Osteoblast (primary cell): ENCODE results near the gene SCN4A. TPM values are rescaled to one million over a fixed set of nuclear protein-coding genes. Genes with fewer than 3 reads are reported as not detected.

Experiments used
- DNase-seq: peaks from one replicate; pipeline ENCODE4 v3.0.0; 2011; ENCODE audit warnings: low spot score, mixed read lengths; ENCODE audit not compliant: insufficient read length; ENCODE audit errors: missing footprints
- H2AFZ ChIP-seq: 2 replicates; pipeline ENCODE4 v1.6.0; 2011; ENCODE audit warnings: mild to moderate bottlenecking, low read length
- H3K27ac ChIP-seq: 2 replicates; pipeline ENCODE4 v1.5.1; 2011; ENCODE audit warnings: mild to moderate bottlenecking, low read depth, low read length, moderate library complexity
- H3K27me3 ChIP-seq: 2 replicates; pipeline ENCODE4 v1.6.0; 2012; ENCODE audit warnings: mild to moderate bottlenecking, control low read depth, inconsistent platforms, low read length, moderate library complexity; ENCODE audit not compliant: insufficient read depth
- H3K36me3 ChIP-seq: 2 replicates; pipeline ENCODE4 v1.5.1; 2011; ENCODE audit warnings: mild to moderate bottlenecking, low read length, control low read depth, moderate library complexity; ENCODE audit not compliant: insufficient read depth
- H3K4me1 ChIP-seq: 2 replicates; pipeline ENCODE4 v1.5.1; 2011; ENCODE audit warnings: mild to moderate bottlenecking, low read length, control low read depth, moderate library complexity; ENCODE audit not compliant: insufficient read depth
- H3K4me2 ChIP-seq: 2 replicates; pipeline ENCODE4 v1.6.0; 2011; ENCODE audit warnings: mild to moderate bottlenecking, low read length; ENCODE audit not compliant: insufficient read depth
- H3K4me3 ChIP-seq: fragments of 200-600 bp; sonication (generic); 3 replicates; pipeline ENCODE4 v1.5.1; 2012; ENCODE audit warnings: mild to moderate bottlenecking, low read length, inconsistent platforms; ENCODE audit not compliant: insufficient read depth
- H3K79me2 ChIP-seq: 2 replicates; pipeline ENCODE4 v1.6.0; 2012; ENCODE audit warnings: mild to moderate bottlenecking, low read length, control low read depth, inconsistent platforms; ENCODE audit not compliant: insufficient read depth
- H3K9me3 ChIP-seq: 2 replicates; pipeline ENCODE4 v1.5.1; 2011; ENCODE audit warnings: low read depth, low read length, control low read depth
- H4K20me1 ChIP-seq: 2 replicates; pipeline ENCODE4 v1.6.0; 2012; ENCODE audit warnings: mild to moderate bottlenecking, low read length, control low read depth; ENCODE audit not compliant: insufficient read depth
- total RNA-seq: library from RNA; depleted of rRNA; stranded (reverse); fragments of >200 nt; gene quantifications from 2 replicates; pipeline ENCODE4 v1.2.3, GENCODE V29; 2012
- TF ChIP-seq, protein P1 (sequence below): IDR thresholded peaks from 2 replicates; pipeline ENCODE4 v1.5.1; 2011; ENCODE audit warnings: mild to moderate bottlenecking, low read depth, low read length, moderate library complexity; ENCODE audit errors: extremely low read depth

Gene SCN4A
- total RNA-seq, 1 donor = not detected

DNA sequence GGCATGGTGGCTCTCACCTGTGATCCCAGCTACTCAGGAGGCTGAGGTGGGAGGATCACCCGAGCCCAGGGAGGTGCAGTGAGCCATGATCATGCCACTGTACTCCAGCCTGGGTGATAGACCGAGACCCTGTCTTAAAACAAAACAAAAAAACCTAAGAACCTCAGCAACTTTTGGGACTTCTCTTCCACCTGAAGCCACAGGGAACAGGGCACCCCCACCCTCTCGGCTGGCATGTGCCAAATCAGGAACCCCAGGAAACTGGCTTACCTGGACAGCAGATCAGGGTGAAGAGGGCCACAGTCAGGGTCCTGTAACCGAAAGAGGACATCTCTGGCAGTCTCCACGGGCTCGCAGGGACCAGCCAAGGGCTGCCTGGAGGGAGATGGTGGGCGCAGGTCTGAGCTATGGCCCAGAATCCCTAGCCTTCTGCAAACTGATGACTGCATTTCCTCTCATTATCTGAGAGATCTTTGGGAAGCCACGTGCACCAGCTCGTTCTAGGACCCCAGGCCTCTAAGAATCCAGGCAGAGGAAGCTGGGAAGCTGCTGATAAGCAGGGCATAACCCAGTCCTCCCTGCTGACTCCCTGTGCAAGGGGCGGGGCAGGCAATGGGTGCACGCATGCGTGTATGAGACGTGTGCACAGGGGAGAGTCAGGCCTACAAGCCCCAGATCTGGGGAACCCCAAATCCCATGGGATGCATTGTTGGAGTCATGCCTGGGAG, 33.8 kb upstream of the SCN4A start:
- H3K4me3 ChIP-seq = no peak overlapping the region
- DNase-seq = peak; percentile 93
- no peak overlapping the region for H3K27ac ChIP-seq
- H4K20me1 ChIP-seq = no peaks in the 10 kb centered on the region
- H2AFZ ChIP-seq = peak overlapping the region; percentile 59
- peaks cover 24% of the 10 kb centered on the region for H3K4me1 ChIP-seq
- no peaks in the 10 kb centered on the region for H3K36me3 ChIP-seq
- TF ChIP-seq, protein P1, sequence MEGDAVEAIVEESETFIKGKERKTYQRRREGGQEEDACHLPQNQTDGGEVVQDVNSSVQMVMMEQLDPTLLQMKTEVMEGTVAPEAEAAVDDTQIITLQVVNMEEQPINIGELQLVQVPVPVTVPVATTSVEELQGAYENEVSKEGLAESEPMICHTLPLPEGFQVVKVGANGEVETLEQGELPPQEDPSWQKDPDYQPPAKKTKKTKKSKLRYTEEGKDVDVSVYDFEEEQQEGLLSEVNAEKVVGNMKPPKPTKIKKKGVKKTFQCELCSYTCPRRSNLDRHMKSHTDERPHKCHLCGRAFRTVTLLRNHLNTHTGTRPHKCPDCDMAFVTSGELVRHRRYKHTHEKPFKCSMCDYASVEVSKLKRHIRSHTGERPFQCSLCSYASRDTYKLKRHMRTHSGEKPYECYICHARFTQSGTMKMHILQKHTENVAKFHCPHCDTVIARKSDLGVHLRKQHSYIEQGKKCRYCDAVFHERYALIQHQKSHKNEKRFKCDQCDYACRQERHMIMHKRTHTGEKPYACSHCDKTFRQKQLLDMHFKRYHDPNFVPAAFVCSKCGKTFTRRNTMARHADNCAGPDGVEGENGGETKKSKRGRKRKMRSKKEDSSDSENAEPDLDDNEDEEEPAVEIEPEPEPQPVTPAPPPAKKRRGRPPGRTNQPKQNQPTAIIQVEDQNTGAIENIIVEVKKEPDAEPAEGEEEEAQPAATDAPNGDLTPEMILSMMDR = no peak
- H3K4me2 ChIP-seq = peak overlapping the region; percentile 36
- no peaks in the 10 kb centered on the region for H3K27me3 ChIP-seq
- no peaks in the 10 kb centered on the region for H3K79me2 ChIP-seq
- no peaks in the 10 kb centered on the region for H3K9me3 ChIP-seq

DNA sequence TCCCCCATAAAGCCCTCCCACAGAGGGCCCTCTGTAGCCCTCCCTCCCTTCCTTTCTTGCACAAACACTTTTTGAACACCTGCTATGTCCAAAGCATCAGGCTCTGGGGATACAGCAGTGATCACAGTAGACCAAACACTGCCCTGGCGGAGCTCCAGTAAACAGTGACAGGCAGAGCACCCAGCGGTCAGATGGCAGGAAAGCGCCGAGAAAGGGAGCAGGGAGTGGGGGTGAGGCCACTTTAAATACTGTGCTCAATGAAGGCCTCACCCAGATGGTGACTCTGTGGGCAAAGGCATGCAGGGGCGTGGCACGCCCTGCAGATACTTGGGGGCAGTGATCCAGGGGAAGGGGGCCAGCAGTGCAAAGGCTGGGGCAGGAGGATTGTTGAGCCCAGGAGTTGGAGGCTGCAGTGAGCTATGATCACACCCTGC, 33.0 kb upstream of the SCN4A start:
- no peaks in the 10 kb centered on the region for H3K9me3 ChIP-seq
- H2AFZ ChIP-seq = no peak overlapping the region
- peaks cover 24% of the 10 kb centered on the region for H3K4me1 ChIP-seq
- TF ChIP-seq, protein P1 = no peak
- no peaks in the 10 kb centered on the region for H4K20me1 ChIP-seq
- no peak overlapping the region for H3K4me2 ChIP-seq
- no peaks in the 10 kb centered on the region for H3K27me3 ChIP-seq
- no peaks in the 10 kb centered on the region for H3K79me2 ChIP-seq
- DNase-seq = peak; percentile 90
- no peaks in the 10 kb centered on the region for H3K36me3 ChIP-seq
- H3K27ac ChIP-seq = no peak overlapping the region
- H3K4me3 ChIP-seq = no peak overlapping the region

DNA sequence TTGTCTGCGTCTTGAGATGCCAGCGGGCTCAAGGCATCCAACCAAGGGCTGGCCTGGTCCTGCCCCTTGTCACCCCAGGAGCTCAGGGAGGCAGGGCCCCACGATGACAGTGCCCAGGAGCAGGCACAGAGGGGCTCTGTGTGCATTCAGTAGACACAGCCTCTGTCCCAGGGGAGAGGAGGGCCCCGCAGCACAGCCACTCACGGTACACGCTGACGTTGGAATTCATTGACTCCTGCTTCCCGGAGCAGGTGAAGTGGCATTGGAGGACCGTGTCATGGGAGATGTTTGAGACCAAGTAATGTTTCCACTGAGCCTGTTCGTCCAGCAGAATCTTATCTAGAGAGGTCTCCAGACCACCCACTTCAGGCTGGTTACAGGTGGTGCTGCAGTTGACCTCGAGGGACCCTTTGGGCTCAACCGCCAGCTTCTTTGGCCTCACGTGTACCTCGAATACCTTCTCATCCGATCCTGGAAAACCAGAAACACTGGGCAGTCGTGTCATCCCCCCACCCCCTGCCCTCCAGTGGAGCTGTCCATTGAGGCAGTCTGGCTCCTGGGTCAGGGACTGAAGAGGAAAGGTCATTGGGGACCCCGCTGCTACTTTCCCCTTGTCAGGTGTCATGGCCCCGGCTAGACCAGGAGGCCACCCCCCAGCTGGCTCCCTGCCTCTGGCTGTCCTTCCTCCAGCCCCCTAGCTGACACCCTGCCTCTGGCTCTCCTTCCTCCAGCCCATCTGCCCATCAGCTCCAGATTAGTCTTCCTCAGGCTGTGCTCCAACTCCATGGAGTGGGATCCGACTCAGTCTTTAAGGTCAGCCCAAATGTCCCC, 32.4 kb upstream of the SCN4A start:
- Histone ChIP-seq H3K27ac (no peak overlapping the region), H3K4me1 (peaks cover 24% of the 10 kb centered on the region)

More for the DNA sequence above, 32.4 kb upstream of the SCN4A start:
- no peaks in the 10 kb centered on the region for H4K20me1 ChIP-seq
- H3K79me2 ChIP-seq = no peaks in the 10 kb centered on the region
- no peak overlapping the region for H2AFZ ChIP-seq
- no peak overlapping the region for H3K4me2 ChIP-seq
- H3K36me3 ChIP-seq = no peaks in the 10 kb centered on the region
- DNase-seq = peak; percentile 69
- TF ChIP-seq, protein P1 = no peak
- no peaks in the 10 kb centered on the region for H3K9me3 ChIP-seq
- no peak overlapping the region for H3K4me3 ChIP-seq
- no peaks in the 10 kb centered on the region for H3K27me3 ChIP-seq
